ENCODE data around the gene C16orf90. TPM values are rescaled to one million over a fixed set of nuclear protein-coding genes. Genes with fewer than 3 reads are reported as not detected.

C16orf90 gene
- total RNA-seq, 4 donors from 2014 or later, result not detected

- Histone ChIP-seq H3K36me3 (no peaks in the 10 kb centered on the region), H3K27me3 (no peaks in the 10 kb centered on the region), H3K9me3 (no peaks in the 10 kb centered on the region), H3K4me1 (peaks cover 0 to 13% of the 10 kb centered on the region in 2 donors), H3K27ac (peak overlapping the region; percentile 94 to 98), H3K4me3 (peak overlapping the region; percentile 56 to 92)
- DNase-seq, result no peak
- TF ChIP-seq CTCF (IDR thresholded peaks at IDR 0.05) (no peak), POLR2A (IDR thresholded peaks at IDR 0.05) (no peak)
- intact Hi-C loops (cut with DNase I; ENCODE audit: low total_unique reads), result no loop called here
Measured at GRCh38 chr16:3458852-3459361, 36.4 kb downstream of the C16orf90 start.

GRCh38 chr16:3458278-3458851, 36.9 kb downstream of the C16orf90 start:
- Histone ChIP-seq H3K4me1 (peaks cover 0 to 13% of the 10 kb centered on the region in 2 donors), H3K36me3 (no peaks in the 10 kb centered on the region), H3K9me3 (no peaks in the 10 kb centered on the region), H3K27ac (peak overlapping the region; percentile 94 to 98), H3K4me3 (peak overlapping the region; percentile 56 to 92), H3K27me3 (no peaks in the 10 kb centered on the region)
- intact Hi-C loops (cut with DNase I; ENCODE audit: low total_unique reads), result no loop called here
- no peak for DNase-seq
- no peak for TF ChIP-seq POLR2A (IDR thresholded peaks at IDR 0.05)

GRCh38 chr16:3457434-3458252, 37.6 kb downstream of the C16orf90 start:
- peak; percentile 32 to 62 for TF ChIP-seq POLR2A (IDR thresholded peaks at IDR 0.05)
- TF ChIP-seq CTCF (IDR thresholded peaks at IDR 0.05), result peak in 3 of 4 experiments; percentile 56 to 66 (median 63)
- H3K27ac ChIP-seq, result peak overlapping the region; percentile 94 to 98
- H3K4me1 ChIP-seq, result peaks cover 0 to 13% of the 10 kb centered on the region in 2 donors
- peak; percentile 78 to 89 for DNase-seq
- H3K4me3 ChIP-seq, result peak overlapping the region; percentile 56 to 92
- no peaks in the 10 kb centered on the region for H3K36me3 ChIP-seq
- H3K9me3 ChIP-seq, result no peaks in the 10 kb centered on the region
- H3K27me3 ChIP-seq, result no peaks in the 10 kb centered on the region
- intact Hi-C loops (cut with DNase I; ENCODE audit: low total_unique reads), result no loop called here

- Histone ChIP-seq H3K27ac (no peak overlapping the region), H3K4me1 (peaks cover 0 to 9% of the 10 kb centered on the region in 2 donors), H3K27me3 (no peaks in the 10 kb centered on the region), H3K4me3 (no peak overlapping the region), H3K36me3 (no peaks in the 10 kb centered on the region), H3K9me3 (no peaks in the 10 kb centered on the region)
- TF ChIP-seq CTCF (IDR thresholded peaks at IDR 0.05) (no peak), POLR2A (IDR thresholded peaks at IDR 0.05) (no peak)
- intact Hi-C loops (cut with DNase I; ENCODE audit: low total_unique reads), result no loop called here
- no peak for DNase-seq
Measured at GRCh38 chr16:3454631-3455147, 40.6 kb downstream of the C16orf90 start.

- Histone ChIP-seq H3K36me3 (no peaks in the 10 kb centered on the region), H3K9me3 (no peaks in the 10 kb centered on the region), H3K27me3 (no peaks in the 10 kb centered on the region), H3K4me1 (peaks cover 0 to 3% of the 10 kb centered on the region in 2 donors), H3K27ac (no peak overlapping the region), H3K4me3 (no peak overlapping the region)
- DNase-seq, result no peak
- no peak for TF ChIP-seq CTCF (IDR thresholded peaks at IDR 0.05)
- TF ChIP-seq POLR2A (IDR thresholded peaks at IDR 0.05), result no peak
- intact Hi-C loops (cut with DNase I; ENCODE audit: low total_unique reads), result no loop called here
Measured at GRCh38 chr16:3454093-3454492, 41.2 kb downstream of the C16orf90 start.

Data from uterus (tissue), 4 donors.